Chondrocyte (in vitro differentiated cells): ENCODE measurements around the gene SLC66A2. TPM values are rescaled to one million over a fixed set of nuclear protein-coding genes. Genes with fewer than 3 reads are reported as not detected.

ENCODE experiments used
- DNase-seq: peaks from one replicate; pipeline ENCODE4 v3.0.0; 2021; ENCODE audit warnings: mixed read lengths, low spot score
- H3K27ac Mint-ChIP-seq: one replicate; pipeline ENCODE4 v1.8.0; 2021; ENCODE audit warnings: mild to moderate bottlenecking, moderate library complexity, mixed read lengths; ENCODE audit not compliant: unreplicated experiment
- H3K27me3 Mint-ChIP-seq: 2 replicates; pipeline ENCODE4 v1.8.0; 2021; ENCODE audit warnings: low read depth, mixed read lengths
- H3K36me3 Mint-ChIP-seq: 2 replicates; pipeline ENCODE4 v1.8.0; 2021; ENCODE audit warnings: low read depth, mixed read lengths
- H3K4me1 Mint-ChIP-seq: 2 replicates; pipeline ENCODE4 v1.8.0; 2021; ENCODE audit warnings: low read depth, mild to moderate bottlenecking, mixed read lengths
- H3K4me3 Mint-ChIP-seq: one replicate; pipeline ENCODE4 v1.8.0; 2021; ENCODE audit warnings: mild to moderate bottlenecking, moderate library complexity, mixed read lengths; ENCODE audit not compliant: unreplicated experiment
- H3K9me3 Mint-ChIP-seq: 2 replicates; pipeline ENCODE4 v1.8.0; 2021; ENCODE audit warnings: low read depth, mixed read lengths
- CTCF ChIP-seq: fragments of 200-600 bp; sonication (generic); IDR thresholded peaks from 2 replicates; pipeline ENCODE4 v1.5.0; 2021; ENCODE audit warnings: antibody characterized with exemption, mild to moderate bottlenecking, moderate library complexity
- total RNA-seq: library from RNA; stranded (reverse); gene quantifications from 3 replicates; pipeline ENCODE4 v1.2.1, GENCODE V29; 2021

SLC66A2 gene
- total RNA-seq, 1 donor from 2014 or later = 27.6 TPM

- peaks cover 15% of the 10 kb centered on the region for H3K36me3 Mint-ChIP-seq
- TF ChIP-seq CTCF = no peak
- no peak overlapping the region for H3K27ac Mint-ChIP-seq
These were observed 10.5 kb downstream of the SLC66A2 start for GRCh38 chr18:79940814-79941472.

GRCh38 chr18:79940126-79940813, 11.2 kb downstream of the SLC66A2 start:
- H3K27me3 Mint-ChIP-seq = no peaks in the 10 kb centered on the region
- no peak for TF ChIP-seq CTCF
- peaks cover 35% of the 10 kb centered on the region for H3K4me1 Mint-ChIP-seq
- H3K36me3 Mint-ChIP-seq = peaks cover 20% of the 10 kb centered on the region
- H3K4me3 Mint-ChIP-seq = no peak overlapping the region
- H3K9me3 Mint-ChIP-seq = peaks cover 3% of the 10 kb centered on the region
- peak; percentile 61 for DNase-seq
- H3K27ac Mint-ChIP-seq = no peak overlapping the region

More at GRCh38 chr18:79940814-79941472, 10.5 kb downstream of the SLC66A2 start:
- DNase-seq = peak; percentile 56
- no peaks in the 10 kb centered on the region for H3K27me3 Mint-ChIP-seq
- peaks cover 40% of the 10 kb centered on the region for H3K4me1 Mint-ChIP-seq
- H3K9me3 Mint-ChIP-seq = no peaks in the 10 kb centered on the region
- no peak overlapping the region for H3K4me3 Mint-ChIP-seq

DNA sequence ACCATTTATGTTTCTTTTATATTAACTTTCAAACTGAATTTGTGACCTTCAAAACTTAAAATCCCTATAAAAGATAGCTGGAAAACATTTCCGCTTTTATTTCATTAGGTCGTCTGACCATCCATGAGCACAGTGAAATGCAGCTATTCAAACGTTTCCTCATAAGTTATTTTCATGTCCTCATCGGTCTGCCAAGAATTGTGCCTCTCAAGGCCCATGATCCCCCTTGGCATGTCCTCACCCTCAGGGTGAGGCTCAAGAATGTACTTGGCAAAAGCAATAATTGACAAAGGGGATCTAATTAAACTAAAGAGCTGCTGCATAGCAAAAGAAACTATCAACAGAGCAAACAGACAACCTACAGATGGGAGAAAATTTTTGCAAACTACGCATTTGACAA, 12.4 kb downstream of the SLC66A2 start:
- Mint-ChIP-seq H3K27me3 (no peaks in the 10 kb centered on the region), H3K36me3 (peaks cover 24% of the 10 kb centered on the region), H3K4me3 (no peak overlapping the region), H3K9me3 (peaks cover 5% of the 10 kb centered on the region), H3K27ac (peak overlapping the region; percentile 38), H3K4me1 (peaks cover 31% of the 10 kb centered on the region)
- TF ChIP-seq CTCF = no peak
- no peak for DNase-seq

DNA sequence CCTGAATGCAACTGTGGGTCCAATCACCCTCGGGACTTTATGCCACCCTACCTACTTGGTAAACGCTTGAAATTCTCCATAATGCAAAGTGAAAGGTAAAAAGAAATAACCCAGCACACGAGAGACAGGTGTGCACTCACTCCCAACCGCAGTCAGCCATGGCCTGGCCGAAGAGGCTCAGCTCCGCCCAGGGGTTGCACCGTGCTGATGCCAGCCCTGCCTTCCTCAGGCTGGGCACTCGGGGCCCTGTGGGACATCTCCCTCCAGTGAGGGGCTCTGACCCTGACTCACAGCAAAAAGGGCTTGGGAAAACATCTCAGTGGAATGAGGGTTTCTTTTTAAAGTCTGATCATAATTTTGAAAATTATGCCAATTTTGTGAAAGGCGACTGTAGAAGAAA, 13.3 kb downstream of the SLC66A2 start:
- Mint-ChIP-seq H3K36me3 (peaks cover 30% of the 10 kb centered on the region), H3K4me3 (no peak overlapping the region), H3K9me3 (peaks cover 8% of the 10 kb centered on the region), H3K4me1 (peaks cover 35% of the 10 kb centered on the region), H3K27me3 (no peaks in the 10 kb centered on the region), H3K27ac (no peak overlapping the region)
- peak; percentile 69 for DNase-seq
- TF ChIP-seq CTCF = no peak

DNA sequence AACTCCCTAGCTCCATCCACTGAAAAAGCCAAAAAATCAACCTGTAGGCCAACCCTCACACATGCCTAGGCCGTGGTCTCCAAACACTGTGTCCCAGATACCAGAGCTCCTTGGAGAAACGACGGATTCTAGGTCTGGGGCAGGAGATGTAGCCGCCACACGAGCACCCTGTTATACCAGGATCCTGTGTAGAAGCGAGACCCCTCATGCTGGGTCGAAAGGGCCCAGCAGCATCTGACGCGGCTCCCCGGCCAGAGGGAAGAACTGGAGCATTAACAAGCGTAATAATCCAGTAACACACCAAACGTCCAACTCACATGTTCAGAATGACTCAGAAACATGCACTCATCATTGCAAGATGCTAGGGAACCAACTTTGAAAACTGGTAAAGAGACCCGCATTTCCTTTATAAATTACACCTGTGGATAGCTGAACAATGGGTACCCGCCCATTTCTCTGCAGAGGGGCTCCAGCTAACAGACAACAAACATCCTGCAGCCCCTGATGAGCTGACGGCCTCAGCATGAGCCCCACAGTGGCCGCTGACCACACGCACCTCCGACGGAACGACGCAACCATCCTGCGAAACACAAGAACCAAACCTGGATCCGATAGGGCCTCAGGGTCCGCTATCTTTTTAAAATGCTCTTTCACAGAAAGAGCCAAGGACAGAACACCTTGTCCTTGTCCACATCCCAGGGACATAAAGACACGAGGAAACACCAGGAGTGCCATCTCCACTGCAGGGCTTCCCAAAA, 14.2 kb downstream of the SLC66A2 start:
- Mint-ChIP-seq H3K27ac (no peak overlapping the region), H3K27me3 (no peaks in the 10 kb centered on the region), H3K9me3 (peaks cover 17% of the 10 kb centered on the region), H3K4me1 (peaks cover 33% of the 10 kb centered on the region), H3K36me3 (peaks cover 36% of the 10 kb centered on the region), H3K4me3 (no peak overlapping the region)
- peak; percentile 40 for DNase-seq
- no peak for TF ChIP-seq CTCF
